Uterus (tissue), 4 donors: ENCODE results near the gene PSMB8. TPM values are rescaled to one million over a fixed set of nuclear protein-coding genes. Genes with fewer than 3 reads are reported as not detected.

Experiments used
- DNase-seq, 2 donors: peaks; one replicate each; pipeline ENCODE4 v3.0.0-alpha.2; 2019 to 2020
- H3K27ac ChIP-seq, 2 donors: fragments of 200-600 bp; sonication (generic); 1 replicate in 1 of 2; 2 replicates in 1 of 2; pipeline ENCODE4 v1.5.1; 2016 to 2018
- H3K27me3 ChIP-seq, 2 donors: fragments of 200-600 bp; sonication (generic); one replicate each; pipeline ENCODE4 v1.5.1; 2018 to 2019; ENCODE audit warnings: control low read depth in 1 of 2
- H3K36me3 ChIP-seq, 2 donors: fragments of 200-600 bp; sonication (generic); one replicate each; pipeline ENCODE4 v1.5.1; 2019; ENCODE audit warnings: control low read depth in 1 of 2
- H3K4me1 ChIP-seq, 2 donors: fragments of 200-600 bp; sonication (generic); one replicate each; pipeline ENCODE4 v1.5.1; 2018 to 2019; ENCODE audit warnings: control low read depth in 1 of 2
- H3K4me3 ChIP-seq, 2 donors: fragments of 200-600 bp; sonication (generic); 1 replicate in 1 of 2; 2 replicates in 1 of 2; pipeline ENCODE4 v1.5.1; 2018 to 2019; ENCODE audit warnings: mild to moderate bottlenecking in 1 of 2
- H3K9me3 ChIP-seq, 2 donors: fragments of 200-600 bp; sonication (generic); one replicate each; pipeline ENCODE4 v1.5.1; 2019; ENCODE audit warnings: control low read depth in 1 of 2
- POLR2A ChIP-seq, 2 donors: fragments of 450-650 bp; IDR thresholded peaks; one replicate each; pipeline ENCODE4 v1.6.1; 2016; ENCODE audit warnings: antibody characterized with exemption in 2 of 2, mild to moderate bottlenecking in 1 of 2, moderate library complexity in 1 of 2
- intact Hi-C: fragments of 100-400 bp; cut with DNase I; formaldehyde crosslinking; loops from one replicate; pipeline ENCODE4 v1.15.1; 2023; ENCODE audit warnings: low total_unique reads
- total RNA-seq, 4 donors: library from RNA; depleted of rRNA in 3 of 4; stranded (reverse); fragments of >200 nt in 3 of 4; gene quantifications; one replicate each; pipeline versions ENCODE4 v1.1.0 to v1.2.4, GENCODE V29; 2014 to 2023
- TF ChIP-seq, protein P1 (sequence below), 4 experiments: fragments of 200-600 bp in 2 of 4; fragments of 450-650 bp in 2 of 4; sonication (generic) in 2 of 4; IDR thresholded peaks; one replicate each; pipeline ENCODE4 v1.5.1; 2016 to 2019; ENCODE audit warnings: antibody characterized with exemption in 4 of 4, mild to moderate bottlenecking in 2 of 4, moderate library complexity in 1 of 4
- donor health status: DM: yes; HTN: yes; CAD: no.

PSMB8 gene
- total RNA-seq, 4 donors from 2014 or later, result 23.5 to 60.1 (median 27.2) TPM

DNA sequence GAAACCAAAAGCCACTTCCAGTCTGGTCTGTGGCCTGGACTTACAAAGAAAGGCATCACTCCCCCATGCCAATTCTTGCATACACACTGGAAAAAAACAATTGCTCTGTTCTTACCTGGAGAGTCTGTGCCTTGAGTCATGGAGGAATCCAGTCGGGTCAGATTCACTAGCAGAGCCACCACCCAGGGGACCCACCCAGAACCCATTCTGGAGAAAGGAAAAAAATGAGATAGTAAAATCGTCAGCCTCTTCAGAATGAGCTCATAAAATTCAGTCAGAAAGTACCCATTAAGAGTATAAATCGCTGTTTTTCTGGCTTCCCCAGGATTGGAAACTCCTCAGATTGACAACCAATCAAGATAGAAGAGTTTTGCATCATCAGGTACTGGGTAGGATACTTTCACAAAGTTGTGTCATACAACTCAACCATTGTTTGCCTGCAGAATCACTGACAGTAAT lies 27.1 kb downstream of the PSMB8 start, which contains the start of gene HLA-DOB:
TSS of gene HLA-DOB (minus strand) at position 257 of the 459 bp plus-strand sequence. CDS start at position 206, 51 bp downstream.
- no peaks in the 10 kb centered on the region for H3K36me3 ChIP-seq
- no peaks in the 10 kb centered on the region for H3K9me3 ChIP-seq
- no peaks in the 10 kb centered on the region for H3K27me3 ChIP-seq
- DNase-seq, result no peak
- no peaks in the 10 kb centered on the region for H3K4me1 ChIP-seq
- intact Hi-C loops, result no loop called here
- H3K27ac ChIP-seq, result no peak within 1 kb of the TSS
- no peak within 1 kb of the TSS for H3K4me3 ChIP-seq
- no peak for TF ChIP-seq POLR2A (IDR thresholded peaks at IDR 0.05)
- TF ChIP-seq, protein P1, sequence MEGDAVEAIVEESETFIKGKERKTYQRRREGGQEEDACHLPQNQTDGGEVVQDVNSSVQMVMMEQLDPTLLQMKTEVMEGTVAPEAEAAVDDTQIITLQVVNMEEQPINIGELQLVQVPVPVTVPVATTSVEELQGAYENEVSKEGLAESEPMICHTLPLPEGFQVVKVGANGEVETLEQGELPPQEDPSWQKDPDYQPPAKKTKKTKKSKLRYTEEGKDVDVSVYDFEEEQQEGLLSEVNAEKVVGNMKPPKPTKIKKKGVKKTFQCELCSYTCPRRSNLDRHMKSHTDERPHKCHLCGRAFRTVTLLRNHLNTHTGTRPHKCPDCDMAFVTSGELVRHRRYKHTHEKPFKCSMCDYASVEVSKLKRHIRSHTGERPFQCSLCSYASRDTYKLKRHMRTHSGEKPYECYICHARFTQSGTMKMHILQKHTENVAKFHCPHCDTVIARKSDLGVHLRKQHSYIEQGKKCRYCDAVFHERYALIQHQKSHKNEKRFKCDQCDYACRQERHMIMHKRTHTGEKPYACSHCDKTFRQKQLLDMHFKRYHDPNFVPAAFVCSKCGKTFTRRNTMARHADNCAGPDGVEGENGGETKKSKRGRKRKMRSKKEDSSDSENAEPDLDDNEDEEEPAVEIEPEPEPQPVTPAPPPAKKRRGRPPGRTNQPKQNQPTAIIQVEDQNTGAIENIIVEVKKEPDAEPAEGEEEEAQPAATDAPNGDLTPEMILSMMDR (IDR thresholded peaks at IDR 0.05), result no peak

GRCh38 chr6:32815996-32816395 lies 27.9 kb downstream of the PSMB8 start:
- H3K36me3 ChIP-seq, result no peaks in the 10 kb centered on the region
- TF ChIP-seq POLR2A (IDR thresholded peaks at IDR 0.05), result no peak
- TF ChIP-seq, protein P1 (IDR thresholded peaks at IDR 0.05), result no peak
- DNase-seq, result no peak
- no peaks in the 10 kb centered on the region for H3K4me1 ChIP-seq
- H3K4me3 ChIP-seq, result no peak overlapping the region
- intact Hi-C loops, result no loop called here
- no peak overlapping the region for H3K27ac ChIP-seq
- H3K27me3 ChIP-seq, result no peaks in the 10 kb centered on the region
- H3K9me3 ChIP-seq, result no peaks in the 10 kb centered on the region

DNA sequence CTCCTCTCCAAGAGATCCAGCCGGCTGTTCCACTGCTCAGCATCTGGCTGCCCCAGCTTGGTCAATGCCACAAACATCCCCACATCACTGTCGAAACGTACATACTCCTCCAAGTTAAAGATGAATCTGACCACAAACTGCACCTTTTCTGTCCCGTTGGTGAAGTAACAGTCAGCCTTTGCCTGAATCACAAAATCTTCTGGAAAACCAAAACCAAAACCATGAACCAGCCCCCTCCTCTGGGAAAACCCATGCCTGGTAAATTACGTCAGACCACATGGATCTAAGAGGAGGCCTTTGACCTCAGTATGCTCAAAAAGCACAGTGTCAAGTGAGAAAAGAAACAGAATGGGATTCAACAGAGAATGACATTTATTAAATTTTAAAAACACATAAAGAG lies 28.7 kb downstream of the PSMB8 start:
- no peak overlapping the region for H3K4me3 ChIP-seq

GRCh38 chr6:32814145-32814544 lies 29.7 kb downstream of the PSMB8 start:
- H3K4me3 ChIP-seq, result no peak overlapping the region
- H3K36me3 ChIP-seq, result no peaks in the 10 kb centered on the region
- intact Hi-C loops, result no loop called here
- no peak for DNase-seq
- no peaks in the 10 kb centered on the region for H3K27me3 ChIP-seq
- H3K9me3 ChIP-seq, result no peaks in the 10 kb centered on the region
- H3K4me1 ChIP-seq, result no peaks in the 10 kb centered on the region
- H3K27ac ChIP-seq, result no peak overlapping the region
- no peak for TF ChIP-seq POLR2A (IDR thresholded peaks at IDR 0.05)
- TF ChIP-seq, protein P1 (IDR thresholded peaks at IDR 0.05), result no peak

More for the DNA sequence above, 28.7 kb downstream of the PSMB8 start:
- intact Hi-C loops, result no loop called here
- no peak overlapping the region for H3K27ac ChIP-seq
- no peaks in the 10 kb centered on the region for H3K27me3 ChIP-seq
- no peak for TF ChIP-seq POLR2A (IDR thresholded peaks at IDR 0.05)
- TF ChIP-seq, protein P1 (IDR thresholded peaks at IDR 0.05), result no peak
- H3K36me3 ChIP-seq, result no peaks in the 10 kb centered on the region
- H3K9me3 ChIP-seq, result no peaks in the 10 kb centered on the region
- H3K4me1 ChIP-seq, result no peaks in the 10 kb centered on the region
- DNase-seq, result no peak

DNA sequence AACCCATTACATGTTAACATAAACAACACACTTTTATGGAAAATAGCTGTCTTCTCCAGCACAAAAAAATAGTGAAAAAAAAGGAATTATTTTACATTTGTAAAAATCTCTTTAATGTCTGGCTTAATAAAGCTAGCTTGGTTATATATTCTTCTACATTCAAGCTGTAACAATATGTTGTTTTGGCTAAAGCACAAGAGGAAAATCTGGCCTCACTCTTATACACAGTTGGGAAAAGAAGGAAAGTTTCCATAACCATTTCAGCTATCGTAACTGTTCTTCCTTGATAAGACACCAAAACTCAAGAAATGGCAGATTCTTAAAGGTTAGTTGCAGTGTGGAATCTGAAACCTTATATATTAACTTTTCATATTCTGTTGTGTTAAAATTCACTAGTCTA lies 34.7 kb downstream of the PSMB8 start:
- no peaks in the 10 kb centered on the region for H3K9me3 ChIP-seq
- TF ChIP-seq, protein P1 (IDR thresholded peaks at IDR 0.05), result no peak
- no peak for TF ChIP-seq POLR2A (IDR thresholded peaks at IDR 0.05)
- intact Hi-C loops, result no loop called here
- no peak overlapping the region for H3K27ac ChIP-seq
- DNase-seq, result no peak
- H3K36me3 ChIP-seq, result no peaks in the 10 kb centered on the region
- H3K4me1 ChIP-seq, result no peaks in the 10 kb centered on the region
- no peak overlapping the region for H3K4me3 ChIP-seq
- no peaks in the 10 kb centered on the region for H3K27me3 ChIP-seq
